Upper lobe of left lung (tissue), 4 donors: ENCODE results near the gene PHF21B.

ENCODE experiments used
- CTCF ChIP-seq, 6 experiments: fragments of 450-650 bp in 4 of 6; fragments of 200-600 bp in 2 of 6; sonication (generic) in 2 of 6; IDR thresholded peaks; one replicate each; pipeline ENCODE4 v1.5.1; 2016 to 2019; ENCODE audit warnings: antibody characterized with exemption in 6 of 6
- POLR2AphosphoS5 ChIP-seq, 2 donors: sonication (generic); formaldehyde crosslinking; IDR thresholded peaks; one replicate each; pipeline ENCODE4 v1.5.1; 2017; ENCODE audit warnings: antibody characterized with exemption in 2 of 2

DNA sequence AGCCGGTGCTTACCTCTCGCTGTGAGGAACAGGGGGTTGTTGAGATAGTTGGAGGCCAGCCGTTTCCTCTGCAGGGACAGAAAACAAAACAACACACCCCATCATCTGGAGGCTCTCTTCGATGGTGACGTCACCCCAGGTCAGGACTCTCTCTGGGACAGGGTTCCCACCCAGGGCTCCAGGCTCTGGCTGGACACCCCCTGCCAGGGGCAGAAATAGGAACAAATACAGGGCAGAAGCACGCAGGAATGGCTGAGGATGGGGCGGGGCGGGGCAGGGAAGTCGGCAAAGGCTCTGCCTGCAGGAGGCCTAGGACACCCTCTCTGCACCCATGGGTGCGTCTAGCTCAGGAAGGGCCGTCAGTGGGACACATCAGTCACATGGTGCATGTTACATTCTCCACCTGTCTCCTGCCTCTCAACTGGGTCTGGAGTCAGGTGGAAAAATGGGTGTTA, 118.5 kb downstream of the PHF21B start:
- TF ChIP-seq POLR2AphosphoS5 (IDR thresholded peaks at IDR 0.05): no peak
- no peak for TF ChIP-seq CTCF (IDR thresholded peaks at IDR 0.05)
